Astrocyte of the cerebellum (primary cell): ENCODE data around the gene TULP1.

Source experiments
- DNase-seq: peaks from one replicate; pipeline ENCODE4 v3.0.0-alpha.2; 2011; ENCODE audit warnings: low read depth
- H3K4me3 ChIP-seq: 2 replicates; pipeline ENCODE4 v1.5.1; 2011; ENCODE audit warnings: mild to moderate bottlenecking, low read depth, low read length, moderate library complexity
- CTCF ChIP-seq: IDR thresholded peaks from 2 replicates; pipeline ENCODE4 v1.5.1; 2012; ENCODE audit warnings: low read length, low read depth, moderate library complexity, mild to moderate bottlenecking; ENCODE audit errors: missing control alignments
- in situ Hi-C: cut with HindIII; loops from 2 replicates; pipeline ENCODE4 v1.10.0; 2017; ENCODE audit warnings: low sequenced_read_pairs

TULP1 gene

GRCh38 chr6:35499372-35499771, 13.3 kb downstream of the TULP1 start:
- DNase-seq = no peak
- in situ Hi-C loops = no loop called here
- no peak for TF ChIP-seq CTCF
- H3K4me3 ChIP-seq = no peak overlapping the region

- peak overlapping the region; percentile 61 for H3K4me3 ChIP-seq
- no peak for TF ChIP-seq CTCF
- in situ Hi-C loops = no loop called here
- no peak for DNase-seq
These were observed 14.2 kb downstream of the TULP1 start for GRCh38 chr6:35498422-35499067.

- in situ Hi-C loops = no loop called here
- DNase-seq = no peak
- peak; percentile 4 for TF ChIP-seq CTCF
- peak overlapping the region; percentile 61 for H3K4me3 ChIP-seq
These were observed 14.9 kb downstream of the TULP1 start for GRCh38 chr6:35497571-35498421.

GRCh38 chr6:35496841-35497570, 15.7 kb downstream of the TULP1 start, which contains the start of gene TEAD3:
Gene TEAD3 (minus strand): TSS chr6:35497079.
- in situ Hi-C loops = no loop called here
- DNase-seq = no peak
- H3K4me3 ChIP-seq = peak within 1 kb of the TSS; percentile 61
- TF ChIP-seq CTCF = no peak

GRCh38 chr6:35496036-35496840, 16.5 kb downstream of the TULP1 start:
- TF ChIP-seq CTCF = no peak
- no peak for DNase-seq
- in situ Hi-C loops = no loop called here
- peak overlapping the region; percentile 61 for H3K4me3 ChIP-seq
